ENCODE measurements around the gene FBXW10.
"Not testable (repeated sequence)": the region's sequence is repeated elsewhere in the genome, so short reads cannot be mapped to it uniquely, and the experiment has no call there.

GRCh38 chr17:18757368-18758044 lies 13.7 kb downstream of the FBXW10 start:
- TF ChIP-seq CTCF, EP300 (IDR thresholded peaks at IDR 0.05): not testable (repeated sequence)
